ENCODE data around the gene CD58.

CD58 gene

GRCh38 chr1:116491700-116492357, 79.0 kb downstream of the CD58 start:
- no peak for DNase-seq

DNA sequence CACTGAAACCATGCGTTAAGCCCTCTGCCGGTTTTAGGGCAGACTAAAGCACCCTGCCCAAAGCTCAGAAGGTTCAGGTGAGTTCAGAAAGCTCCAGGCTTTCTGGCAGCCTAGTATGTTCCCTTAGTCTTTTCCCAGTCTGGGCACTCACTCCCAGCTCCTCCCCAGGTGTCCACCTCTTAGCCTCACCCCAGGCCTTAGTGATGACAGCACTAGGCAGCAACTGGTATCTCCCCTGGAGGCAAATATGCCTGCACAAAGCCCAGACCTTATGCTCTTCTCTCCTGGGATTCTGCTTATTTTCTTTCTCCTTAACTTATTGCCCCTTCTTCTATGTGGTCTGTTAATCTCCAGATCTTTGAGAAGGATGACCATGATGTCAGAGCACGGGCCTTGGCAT, 80.2 kb downstream of the CD58 start:
- no peak for DNase-seq

DNA sequence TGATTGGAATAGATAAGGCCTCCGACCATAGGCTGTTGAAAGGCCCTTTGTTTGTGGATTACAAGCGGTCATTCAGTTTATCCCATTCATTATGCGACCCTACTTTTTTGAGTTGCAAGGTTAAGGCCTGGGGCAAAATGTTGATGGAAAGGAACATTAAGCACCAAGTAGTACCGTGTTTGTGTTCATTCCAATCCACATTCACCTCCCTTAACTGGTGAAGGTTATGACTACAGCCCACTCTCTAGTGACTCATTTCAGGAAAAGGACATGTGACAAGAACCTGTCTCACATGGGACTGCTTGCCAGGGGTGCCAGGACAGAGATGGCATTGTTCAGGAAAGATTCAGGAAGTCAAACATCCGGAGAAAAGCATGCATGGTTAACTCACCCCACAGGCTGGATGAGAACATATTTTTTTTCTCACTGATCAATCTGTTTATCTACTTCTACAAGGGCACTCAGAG, 81.6 kb downstream of the CD58 start:
- peak; percentile 74 to 78 for DNase-seq

GRCh38 chr1:116488071-116488470, 82.8 kb downstream of the CD58 start:
- DNase-seq, result no peak

- no peak for DNase-seq
These were observed 83.2 kb downstream of the CD58 start for GRCh38 chr1:116487583-116487982.

DNA sequence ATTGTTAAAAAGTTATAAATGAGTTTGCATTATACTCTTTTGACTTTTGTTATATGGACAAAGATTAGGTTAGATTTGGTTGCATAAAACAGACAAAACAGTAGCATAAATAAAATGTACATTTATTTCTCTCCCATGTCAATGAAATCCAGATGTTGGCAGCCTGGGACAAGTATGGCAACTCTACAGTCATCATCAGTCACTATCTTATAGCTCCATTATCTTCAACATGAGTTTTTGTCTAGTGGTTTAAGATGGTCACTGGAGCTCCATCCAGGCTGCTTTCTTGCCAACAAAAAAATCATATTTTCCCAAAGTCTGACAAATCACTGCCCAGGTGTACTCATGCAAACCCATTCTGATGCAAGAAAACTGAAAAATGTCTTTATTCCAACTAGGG, 83.8 kb downstream of the CD58 start:
- DNase-seq, result no peak

DNA sequence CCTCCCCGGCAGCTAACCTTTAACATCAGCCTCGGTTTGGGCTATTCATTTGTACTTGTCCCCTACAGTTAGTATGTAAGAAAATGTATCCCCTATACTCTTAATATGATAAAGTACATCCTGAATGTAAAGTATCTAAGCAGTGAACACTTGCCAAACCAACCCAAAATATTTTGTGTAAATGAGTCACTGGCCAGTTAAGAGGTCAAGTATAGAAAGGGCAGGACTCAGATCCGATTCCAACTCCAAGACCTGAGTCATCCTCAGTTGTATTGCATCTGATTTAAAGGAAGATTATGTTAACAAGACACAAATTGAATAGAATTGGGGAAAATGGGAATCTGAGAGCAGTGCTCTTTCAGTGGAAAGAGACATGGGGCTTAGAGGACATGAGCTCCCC, 84.4 kb downstream of the CD58 start:
- no peak for DNase-seq

DNA sequence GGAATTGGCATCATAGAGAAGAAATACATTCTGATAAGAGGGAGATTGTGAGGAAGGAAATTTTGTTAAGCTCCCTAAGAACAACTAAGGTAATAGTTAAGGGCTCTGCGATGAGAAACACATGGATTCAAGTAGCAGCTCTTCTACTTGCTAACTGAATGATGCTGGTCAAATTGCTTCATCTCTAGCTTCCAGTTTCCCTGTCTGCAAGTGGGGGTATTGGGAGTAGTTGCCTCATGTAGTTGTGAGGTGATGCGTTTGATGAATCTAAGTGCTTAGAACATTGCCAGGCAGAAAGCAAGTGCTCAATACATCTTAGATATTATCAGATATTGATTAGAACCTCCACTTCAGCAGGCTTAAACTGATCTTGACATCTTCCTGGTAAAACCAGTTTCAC, 84.8 kb downstream of the CD58 start:
- no peak for DNase-seq

DNA sequence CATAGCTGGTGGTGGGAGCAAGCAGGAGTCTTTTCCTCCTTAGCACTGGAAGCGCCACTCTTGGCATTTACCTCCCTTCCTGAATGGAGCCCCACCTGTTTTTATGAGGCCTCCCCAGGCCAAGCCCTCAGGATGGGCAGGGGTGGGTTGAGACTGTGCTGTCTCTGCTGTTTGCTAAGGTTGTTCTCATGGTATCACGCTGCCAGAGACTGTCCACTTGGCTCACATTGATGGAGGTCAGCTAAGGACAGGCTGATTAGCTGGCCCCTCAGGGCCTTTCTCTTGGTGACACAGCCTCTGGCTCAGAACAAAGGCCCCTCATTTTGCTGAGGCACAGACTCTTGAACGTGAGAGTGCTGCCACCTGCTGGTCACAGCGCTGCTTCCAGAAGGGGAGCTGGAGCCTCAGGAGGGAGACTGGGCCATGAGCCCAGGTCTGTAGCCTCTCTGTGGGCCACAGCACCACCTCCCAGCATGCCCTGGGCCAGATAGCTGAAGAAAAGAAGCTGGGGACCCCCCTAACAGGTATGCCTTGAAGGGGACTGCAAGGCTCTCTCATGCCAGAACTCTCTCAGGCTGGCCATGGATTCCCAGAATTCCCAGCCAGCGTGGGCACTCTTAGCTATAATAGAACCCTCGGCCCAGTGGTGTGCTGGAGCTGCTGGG, 85.6 kb downstream of the CD58 start:
- DNase-seq, result peak; percentile 89 to 98

GRCh38 chr1:116483481-116484309, 87.1 kb downstream of the CD58 start:
- DNase-seq, result no peak

DNA sequence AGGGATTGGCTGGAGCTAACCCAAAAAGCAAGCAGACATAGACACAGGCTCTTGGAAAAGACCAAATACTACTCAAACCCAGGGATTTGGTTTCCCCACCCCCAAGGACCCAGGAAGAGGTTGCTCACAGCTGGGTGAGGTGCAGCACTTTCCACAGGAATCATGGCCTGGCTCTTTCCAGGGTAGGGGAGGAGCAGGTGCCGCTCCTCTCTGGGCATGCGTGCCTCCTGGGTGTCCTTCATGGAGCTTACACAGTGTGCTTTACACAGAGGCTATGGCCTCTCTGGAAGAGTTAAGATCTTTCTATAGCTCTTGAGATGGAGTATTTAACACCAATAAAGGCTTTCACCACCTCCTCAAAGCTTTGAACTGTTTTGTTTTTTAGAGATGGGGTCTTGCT, 88.3 kb downstream of the CD58 start:
- no peak for DNase-seq

GRCh38 chr1:116481934-116482333, 88.9 kb downstream of the CD58 start:
- no peak for DNase-seq

- DNase-seq, result peak; percentile 69 to 84
These were observed 92.2 kb downstream of the CD58 start for GRCh38 chr1:116478621-116479020.

- no peak for DNase-seq
These were observed 93.4 kb downstream of the CD58 start for GRCh38 chr1:116477429-116477828.

- DNase-seq, result no peak
These were observed 94.5 kb downstream of the CD58 start for GRCh38 chr1:116476321-116476720.

DNA sequence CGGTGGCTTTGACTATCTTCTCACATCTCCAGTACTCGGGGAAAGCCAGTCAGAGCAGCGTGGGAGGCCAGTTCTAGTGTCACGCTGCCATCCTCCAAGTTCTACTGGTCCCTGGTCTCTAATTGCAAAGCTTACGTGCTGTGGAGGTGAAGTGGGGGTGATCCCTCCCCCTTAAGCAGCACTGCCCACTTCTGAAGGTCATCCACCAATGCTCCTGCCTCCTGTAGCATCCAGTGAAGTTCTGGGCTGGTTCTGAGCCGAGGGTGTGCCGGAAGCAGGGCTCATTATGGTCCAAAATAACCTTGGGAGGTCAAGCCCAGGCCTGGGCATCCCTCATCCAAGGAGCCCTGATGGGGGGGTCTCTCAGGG, 95.0 kb downstream of the CD58 start:
- DNase-seq, result no peak

DNA sequence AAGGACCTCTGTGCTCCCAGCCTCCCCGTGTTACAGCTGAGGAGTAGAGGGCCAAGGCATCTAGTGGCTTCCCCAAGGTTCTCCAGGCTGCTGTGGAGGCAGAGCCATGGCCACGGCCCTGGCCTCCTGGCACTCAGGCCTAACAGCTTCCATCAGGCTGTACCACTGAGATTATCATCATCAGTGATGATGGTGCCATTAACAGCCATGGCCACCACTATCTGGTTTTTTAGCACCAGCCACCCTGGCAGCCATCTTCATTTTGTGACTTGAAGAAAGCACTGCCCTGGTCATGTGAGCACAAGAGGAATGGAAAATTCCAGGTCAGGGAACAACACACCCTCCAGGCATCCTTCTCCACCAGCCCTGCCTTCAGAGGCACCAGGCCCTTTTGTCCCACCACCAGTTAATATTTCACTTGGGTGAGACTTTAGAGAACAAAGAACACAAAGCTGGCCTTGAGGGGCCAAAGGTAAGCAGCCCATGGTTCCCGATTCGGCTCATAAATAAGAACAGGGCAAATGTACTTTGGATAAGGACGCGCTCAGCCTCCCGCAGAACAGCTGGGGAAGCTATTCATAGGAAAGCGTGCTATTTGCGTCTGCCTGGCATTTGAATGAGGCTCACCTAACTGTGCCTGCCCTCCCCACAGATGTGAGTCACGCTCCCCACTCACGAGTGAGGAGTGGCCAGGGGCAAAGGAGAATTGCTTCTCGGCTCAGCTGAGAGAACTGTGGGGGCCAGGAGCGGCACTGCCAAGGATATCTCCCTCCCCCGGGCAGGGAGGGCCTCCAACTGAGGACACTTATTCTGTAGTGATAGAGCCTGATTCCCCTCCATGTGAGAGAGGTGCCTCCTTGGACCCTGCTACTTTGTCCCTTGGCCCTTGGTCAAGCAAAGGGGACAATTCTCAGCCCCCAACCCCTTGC, 95.6 kb downstream of the CD58 start:
- DNase-seq, result peak in 1 of 2 experiments; percentile 34

GRCh38 chr1:116472431-116472961, 98.3 kb downstream of the CD58 start:
- DNase-seq, result no peak

GRCh38 chr1:116471241-116471640, 99.6 kb downstream of the CD58 start:
- DNase-seq, result no peak

- DNase-seq, result no peak
These were observed 100.2 kb downstream of the CD58 start for GRCh38 chr1:116470671-116471070.

GRCh38 chr1:116466810-116467557, 103.8 kb downstream of the CD58 start:
- no peak for DNase-seq

All from NCI-H526 (cell line).